GM12892 (cell line): Measurements from ENCODE around the gene OBSCN.

Source experiments
- DNase-seq: peaks from one replicate; pipeline ENCODE4 v3.0.0; 2011; ENCODE audit not compliant: insufficient read length
- FAIRE-seq: peaks from 2 replicates; lab custom pipeline; 2011; peaks lifted over from hg19 to GRCh38; lab: Jason Lieb, UNC
- POLR2A ChIP-seq: IDR thresholded peaks from 2 replicates; pipeline ENCODE4 v1.6.1; 2011; ENCODE audit warnings: low read depth, low read length, control low read depth
- POLR2AphosphoS5 ChIP-seq: IDR thresholded peaks from 2 replicates; pipeline ENCODE4 v1.6.1; 2011; ENCODE audit warnings: low read depth, low read length, control low read depth
- TAF1 ChIP-seq: IDR thresholded peaks from 2 replicates; pipeline ENCODE4 v1.6.1; 2011; ENCODE audit warnings: low read depth, mild to moderate bottlenecking, control low read depth, low read length, borderline replicate concordance

Gene OBSCN

GRCh38 chr1:228321895-228322294, 114.1 kb downstream of the OBSCN start:
- TF ChIP-seq TAF1 (no peak), POLR2A (no peak), POLR2AphosphoS5 (no peak)
- FAIRE-seq (no peak), DNase-seq (no peak)

DNA sequence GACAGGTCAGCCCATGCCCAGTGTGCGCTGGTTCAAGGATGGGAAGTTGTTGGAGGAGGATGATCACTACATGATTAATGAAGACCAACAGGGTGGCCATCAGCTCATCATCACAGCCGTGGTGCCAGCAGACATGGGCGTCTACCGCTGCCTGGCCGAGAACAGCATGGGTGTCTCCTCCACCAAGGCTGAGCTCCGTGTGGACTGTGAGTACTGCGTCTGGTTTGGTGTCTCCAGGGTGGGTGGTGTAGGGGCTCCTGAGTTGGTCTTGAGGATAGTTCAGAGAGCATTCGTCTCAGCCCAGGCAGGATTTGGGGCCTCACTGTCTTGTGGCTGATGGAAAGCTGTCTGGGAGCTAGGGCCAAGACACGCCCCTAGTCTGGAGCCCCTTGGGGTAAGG, 115.6 kb downstream of the OBSCN start:
- TF ChIP-seq POLR2A, result no peak
- no peak for TF ChIP-seq TAF1
- TF ChIP-seq POLR2AphosphoS5, result no peak
- DNase-seq (no peak), FAIRE-seq (no peak)

DNA sequence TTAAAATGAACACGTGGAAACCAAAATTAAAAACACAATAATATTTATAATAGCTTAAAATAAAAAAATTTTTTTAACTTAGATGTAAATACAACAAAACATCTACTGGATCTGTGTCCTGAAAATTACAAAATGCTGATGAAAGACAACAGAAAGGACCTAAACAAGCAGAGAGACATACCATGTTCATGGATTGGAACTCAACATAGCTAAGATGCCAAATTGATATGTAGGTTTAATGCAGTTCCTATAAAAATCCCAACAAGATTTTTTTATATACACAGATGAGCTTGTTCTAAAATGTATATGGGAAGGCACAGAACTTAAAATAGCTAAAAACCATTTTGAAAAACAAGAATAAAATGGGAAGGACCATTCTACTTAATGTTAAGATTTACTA, 117.4 kb downstream of the OBSCN start:
- TF ChIP-seq POLR2A, result no peak
- no peak for TF ChIP-seq TAF1
- TF ChIP-seq POLR2AphosphoS5, result no peak
- no peak for FAIRE-seq
- DNase-seq, result no peak

DNA sequence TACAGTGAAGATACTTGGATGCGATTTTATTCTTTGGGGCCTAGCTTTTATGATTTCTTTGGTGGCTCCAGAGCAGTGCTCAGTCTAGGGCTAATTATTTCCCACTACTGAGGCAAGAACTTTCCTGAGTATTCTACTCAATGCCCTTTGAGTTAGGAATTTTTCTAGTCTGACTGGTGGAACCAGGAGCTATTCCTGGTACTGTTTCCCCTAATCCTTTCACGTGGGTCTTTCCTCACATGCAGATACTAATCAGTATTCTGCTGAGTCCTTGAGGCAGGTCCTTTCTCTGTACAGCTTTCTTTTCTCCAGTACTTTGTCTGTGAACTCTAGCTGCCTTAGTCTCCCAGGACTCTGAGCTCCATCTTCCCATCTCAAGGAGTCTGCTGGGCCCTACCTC, 122.0 kb downstream of the OBSCN start:
- TF ChIP-seq POLR2A, result no peak
- TF ChIP-seq TAF1, result no peak
- TF ChIP-seq POLR2AphosphoS5, result no peak
- FAIRE-seq (no peak), DNase-seq (no peak)

GRCh38 chr1:228332797-228333738, 125.2 kb downstream of the OBSCN start:
- FAIRE-seq (no peak), DNase-seq (no peak)
- TF ChIP-seq TAF1, result no peak
- no peak for TF ChIP-seq POLR2A
- TF ChIP-seq POLR2AphosphoS5, result no peak

GRCh38 chr1:228333739-228334115, 125.9 kb downstream of the OBSCN start:
- TF ChIP-seq POLR2A (no peak), TAF1 (no peak), POLR2AphosphoS5 (no peak)
- DNase-seq (no peak), FAIRE-seq (no peak)

DNA sequence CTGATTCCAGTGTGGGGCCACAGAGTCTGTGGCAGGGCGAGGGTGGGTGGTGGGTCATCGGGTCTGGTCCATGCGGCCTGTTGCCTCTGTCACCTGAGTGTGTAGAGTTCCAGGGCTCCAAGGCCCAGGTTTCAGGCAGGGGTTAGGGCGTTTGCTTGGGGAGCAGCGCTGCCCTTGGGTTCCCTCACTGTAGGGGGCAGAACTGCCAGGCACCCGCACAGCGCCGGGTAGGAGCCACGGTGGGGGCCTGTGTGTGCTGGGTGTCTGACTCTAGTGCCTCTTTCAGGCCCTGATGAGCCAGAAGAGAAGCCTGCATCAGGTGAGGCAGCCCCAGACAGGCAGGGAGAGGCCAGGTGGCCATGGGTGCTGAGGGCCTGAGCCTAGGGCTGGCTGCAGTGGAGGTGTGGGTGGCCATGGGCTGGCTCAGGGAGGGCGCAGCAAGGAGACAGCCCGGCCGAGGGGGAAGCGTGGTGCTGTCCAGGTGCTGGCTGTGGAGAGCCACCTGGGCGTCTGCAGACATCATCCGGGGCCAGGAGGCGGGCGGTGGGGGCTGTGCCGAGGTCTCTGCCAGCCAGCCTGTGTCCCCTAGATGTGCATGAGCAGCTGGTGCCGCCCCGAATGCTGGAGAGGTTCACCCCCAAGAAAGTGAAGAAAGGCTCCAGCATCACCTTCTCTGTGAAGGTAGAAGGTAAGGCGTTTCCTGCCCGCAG, 126.5 kb downstream of the OBSCN start:
- DNase-seq (no peak), FAIRE-seq (no peak)
- TF ChIP-seq POLR2AphosphoS5 (no peak), TAF1 (no peak), POLR2A (no peak)

- DNase-seq (no peak), FAIRE-seq (no peak)
- TF ChIP-seq TAF1, result no peak
- no peak for TF ChIP-seq POLR2AphosphoS5
- TF ChIP-seq POLR2A, result no peak
These were observed 127.1 kb downstream of the OBSCN start for GRCh38 chr1:228334954-228335353.

GRCh38 chr1:228335406-228336307, 127.8 kb downstream of the OBSCN start:
- DNase-seq (no peak), FAIRE-seq (no peak)
- TF ChIP-seq POLR2AphosphoS5, result no peak
- no peak for TF ChIP-seq TAF1
- TF ChIP-seq POLR2A, result no peak

GRCh38 chr1:228336308-228337030, 128.6 kb downstream of the OBSCN start:
- TF ChIP-seq TAF1 (no peak), POLR2AphosphoS5 (no peak), POLR2A (no peak)
- FAIRE-seq, result no peak
- DNase-seq, result no peak
